Measurements from ENCODE around the gene MCHR1.
"Not testable (repeated sequence)": the region's sequence is repeated elsewhere in the genome, so short reads cannot be mapped to it uniquely, and the experiment has no call there.

The MCHR1 gene

GRCh38 chr22:40656651-40657050 is 22.6 kb upstream of the MCHR1 start:
- H3K27ac ChIP-seq (ENCODE audit: insufficient read depth, low read depth, low read length, poor library complexity, severe bottlenecking); H3K36me3 ChIP-seq (ENCODE audit: control insufficient read depth, insufficient read depth, low read length); H3K4me3 ChIP-seq (ENCODE audit: insufficient read depth, low read depth, low read length); H3K9me3 ChIP-seq (ENCODE audit: control insufficient read depth, low read length); H3K27me3 ChIP-seq (ENCODE audit: control insufficient read depth, insufficient read depth, low read length, poor library complexity, severe bottlenecking): not testable (repeated sequence)
- H3K4me1 ChIP-seq (ENCODE audit: control insufficient read depth, insufficient read depth, low read length): peaks cover 11% of the 10 kb centered on the region
- 90 to 94% methylated on average over 10 of the region's 10 CpGs for WGBS, 2 experiments

GRCh38 chr22:40659166-40659565 is 20.1 kb upstream of the MCHR1 start:
- WGBS, 2 experiments: 89 to 95% methylated on average over 6 of the region's 6 CpGs
- Histone ChIP-seq H3K36me3 (ENCODE audit: control insufficient read depth, insufficient read depth, low read length) (no peaks in the 10 kb centered on the region), H3K27ac (ENCODE audit: insufficient read depth, low read depth, low read length, poor library complexity, severe bottlenecking) (no peak overlapping the region)

GRCh38 chr22:40660730-40661129 is 18.6 kb upstream of the MCHR1 start:
- H3K27me3 ChIP-seq (ENCODE audit: control insufficient read depth, insufficient read depth, low read length, poor library complexity, severe bottlenecking): no peaks in the 10 kb centered on the region
- no peak overlapping the region for H3K27ac ChIP-seq (ENCODE audit: insufficient read depth, low read depth, low read length, poor library complexity, severe bottlenecking)
- no peaks in the 10 kb centered on the region for H3K36me3 ChIP-seq (ENCODE audit: control insufficient read depth, insufficient read depth, low read length)
- H3K4me3 ChIP-seq (ENCODE audit: insufficient read depth, low read depth, low read length): no peak overlapping the region
- no peaks in the 10 kb centered on the region for H3K4me1 ChIP-seq (ENCODE audit: control insufficient read depth, insufficient read depth, low read length)
- 92 to 95% methylated on average over 3 of the region's 3 CpGs for WGBS, 2 experiments
- no peaks in the 10 kb centered on the region for H3K9me3 ChIP-seq (ENCODE audit: control insufficient read depth, low read length)

More at GRCh38 chr22:40659166-40659565, 20.1 kb upstream of the MCHR1 start:
- Histone ChIP-seq H3K9me3 (ENCODE audit: control insufficient read depth, low read length) (no peaks in the 10 kb centered on the region), H3K27me3 (ENCODE audit: control insufficient read depth, insufficient read depth, low read length, poor library complexity, severe bottlenecking) (no peaks in the 10 kb centered on the region), H3K4me3 (ENCODE audit: insufficient read depth, low read depth, low read length) (no peak overlapping the region), H3K4me1 (ENCODE audit: control insufficient read depth, insufficient read depth, low read length) (peaks cover 4% of the 10 kb centered on the region)

GRCh38 chr22:40661671-40662070 is 17.6 kb upstream of the MCHR1 start:
- Histone ChIP-seq H3K9me3 (ENCODE audit: control insufficient read depth, low read length) (no peaks in the 10 kb centered on the region), H3K27ac (ENCODE audit: insufficient read depth, low read depth, low read length, poor library complexity, severe bottlenecking) (no peak overlapping the region), H3K27me3 (ENCODE audit: control insufficient read depth, insufficient read depth, low read length, poor library complexity, severe bottlenecking) (no peaks in the 10 kb centered on the region), H3K36me3 (ENCODE audit: control insufficient read depth, insufficient read depth, low read length) (no peaks in the 10 kb centered on the region), H3K4me1 (ENCODE audit: control insufficient read depth, insufficient read depth, low read length) (no peaks in the 10 kb centered on the region), H3K4me3 (ENCODE audit: insufficient read depth, low read depth, low read length) (no peak overlapping the region)
- WGBS, 2 experiments: 95 to 97% methylated on average over 7 of the region's 7 CpGs

- Histone ChIP-seq H3K4me1 (ENCODE audit: control insufficient read depth, insufficient read depth, low read length) (peaks cover 12% of the 10 kb centered on the region), H3K27ac (ENCODE audit: insufficient read depth, low read depth, low read length, poor library complexity, severe bottlenecking) (no peak overlapping the region), H3K27me3 (ENCODE audit: control insufficient read depth, insufficient read depth, low read length, poor library complexity, severe bottlenecking) (no peaks in the 10 kb centered on the region), H3K36me3 (ENCODE audit: control insufficient read depth, insufficient read depth, low read length) (no peaks in the 10 kb centered on the region), H3K9me3 (ENCODE audit: control insufficient read depth, low read length) (no peaks in the 10 kb centered on the region), H3K4me3 (ENCODE audit: insufficient read depth, low read depth, low read length) (no peak overlapping the region)
- 95 to 99% methylated on average over 4 of the region's 4 CpGs for WGBS, 2 experiments
These were observed 14.0 kb upstream of the MCHR1 start for GRCh38 chr22:40665312-40665711.

GRCh38 chr22:40666151-40666848 is 13.0 kb upstream of the MCHR1 start:
- no peaks in the 10 kb centered on the region for H3K27me3 ChIP-seq (ENCODE audit: control insufficient read depth, insufficient read depth, low read length, poor library complexity, severe bottlenecking)
- H3K9me3 ChIP-seq (ENCODE audit: control insufficient read depth, low read length): no peaks in the 10 kb centered on the region
- peaks cover 12% of the 10 kb centered on the region for H3K4me1 ChIP-seq (ENCODE audit: control insufficient read depth, insufficient read depth, low read length)
- WGBS, 2 experiments: 91 to 92% methylated on average over 7 of the region's 7 CpGs
- H3K27ac ChIP-seq (ENCODE audit: insufficient read depth, low read depth, low read length, poor library complexity, severe bottlenecking): no peak overlapping the region
- H3K4me3 ChIP-seq (ENCODE audit: insufficient read depth, low read depth, low read length): no peak overlapping the region
- no peaks in the 10 kb centered on the region for H3K36me3 ChIP-seq (ENCODE audit: control insufficient read depth, insufficient read depth, low read length)

GRCh38 chr22:40668611-40669411 is 10.5 kb upstream of the MCHR1 start:
- Histone ChIP-seq H3K4me3 (ENCODE audit: insufficient read depth, low read depth, low read length) (no peak overlapping the region), H3K9me3 (ENCODE audit: control insufficient read depth, low read length) (no peaks in the 10 kb centered on the region), H3K27ac (ENCODE audit: insufficient read depth, low read depth, low read length, poor library complexity, severe bottlenecking) (no peak overlapping the region), H3K27me3 (ENCODE audit: control insufficient read depth, insufficient read depth, low read length, poor library complexity, severe bottlenecking) (no peaks in the 10 kb centered on the region), H3K36me3 (ENCODE audit: control insufficient read depth, insufficient read depth, low read length) (no peaks in the 10 kb centered on the region), H3K4me1 (ENCODE audit: control insufficient read depth, insufficient read depth, low read length) (peaks cover 12% of the 10 kb centered on the region)
- WGBS, 2 experiments: 84 to 86% methylated on average over 11 of the region's 11 CpGs

- no peak overlapping the region for H3K4me3 ChIP-seq (ENCODE audit: insufficient read depth, low read depth, low read length)
- H3K36me3 ChIP-seq (ENCODE audit: control insufficient read depth, insufficient read depth, low read length): no peaks in the 10 kb centered on the region
- H3K27me3 ChIP-seq (ENCODE audit: control insufficient read depth, insufficient read depth, low read length, poor library complexity, severe bottlenecking): no peaks in the 10 kb centered on the region
- H3K9me3 ChIP-seq (ENCODE audit: control insufficient read depth, low read length): no peaks in the 10 kb centered on the region
- H3K27ac ChIP-seq (ENCODE audit: insufficient read depth, low read depth, low read length, poor library complexity, severe bottlenecking): no peak overlapping the region
- 90 to 94% methylated on average over 2 of the region's 2 CpGs for WGBS, 2 experiments
- H3K4me1 ChIP-seq (ENCODE audit: control insufficient read depth, insufficient read depth, low read length): peaks cover 12% of the 10 kb centered on the region
These were observed 9.2 kb upstream of the MCHR1 start for GRCh38 chr22:40670058-40670457.

GRCh38 chr22:40671369-40671768 is 7.9 kb upstream of the MCHR1 start:
- H3K9me3 ChIP-seq (ENCODE audit: control insufficient read depth, low read length): no peaks in the 10 kb centered on the region
- no peaks in the 10 kb centered on the region for H3K27me3 ChIP-seq (ENCODE audit: control insufficient read depth, insufficient read depth, low read length, poor library complexity, severe bottlenecking)
- WGBS, 2 experiments: 94 to 95% methylated on average over 13 of the region's 13 CpGs
- H3K4me1 ChIP-seq (ENCODE audit: control insufficient read depth, insufficient read depth, low read length): peaks cover 12% of the 10 kb centered on the region
- no peaks in the 10 kb centered on the region for H3K36me3 ChIP-seq (ENCODE audit: control insufficient read depth, insufficient read depth, low read length)
- H3K4me3 ChIP-seq (ENCODE audit: insufficient read depth, low read depth, low read length): no peak overlapping the region
- no peak overlapping the region for H3K27ac ChIP-seq (ENCODE audit: insufficient read depth, low read depth, low read length, poor library complexity, severe bottlenecking)

- H3K27me3 ChIP-seq (ENCODE audit: control insufficient read depth, insufficient read depth, low read length, poor library complexity, severe bottlenecking): no peaks in the 10 kb centered on the region
- H3K4me3 ChIP-seq (ENCODE audit: insufficient read depth, low read depth, low read length): no peak overlapping the region
- no peaks in the 10 kb centered on the region for H3K9me3 ChIP-seq (ENCODE audit: control insufficient read depth, low read length)
- WGBS, 2 experiments: 92 to 95% methylated on average over 7 of the region's 7 CpGs
- H3K4me1 ChIP-seq (ENCODE audit: control insufficient read depth, insufficient read depth, low read length): peaks cover 12% of the 10 kb centered on the region
- no peak overlapping the region for H3K27ac ChIP-seq (ENCODE audit: insufficient read depth, low read depth, low read length, poor library complexity, severe bottlenecking)
- no peaks in the 10 kb centered on the region for H3K36me3 ChIP-seq (ENCODE audit: control insufficient read depth, insufficient read depth, low read length)
These were observed 7.4 kb upstream of the MCHR1 start for GRCh38 chr22:40671796-40672360.

Measured in ectodermal cell (in vitro differentiated cells).